A673 (cell line): Measurements from ENCODE around the gene QPCTL. TPM values are rescaled to one million over a fixed set of nuclear protein-coding genes. Genes with fewer than 3 reads are reported as not detected.

ENCODE experiments used
- BruUV-seq: library from RNA; stranded (reverse); fragments of 400-500 nt; replicated peaks from 2 replicates; lab custom pipeline; 2021; lab: Mats Ljungman, UMichigan
- CTCF ChIA-PET: fragments of 300-600 bp; sonication (Branson Sonifier 250); formaldehyde crosslinking; loops from one replicate; lab custom pipeline; 2022; ENCODE audit warnings: antibody characterized with exemption; lab: Charles Lee
- POLR2A ChIA-PET: fragments of 300-600 bp; sonication (Branson Sonifier 250); formaldehyde crosslinking; loops from one replicate; lab custom pipeline; 2022; ENCODE audit warnings: antibody characterized with exemption; ENCODE audit not compliant: low non-redundant PET; lab: Charles Lee
- DNase-seq: peaks from one replicate; pipeline ENCODE4 v3.0.0-alpha.2; 2015; ENCODE audit warnings: low spot score
- H3K27ac ChIP-seq: fragments of 200-600 bp; sonication (generic); 2 replicates; pipeline ENCODE4 v1.5.1; 2016; ENCODE audit warnings: mixed run types, low read depth, mild to moderate bottlenecking, mixed read lengths, antibody characterized with exemption, low read length; ENCODE audit not compliant: poor library complexity, severe bottlenecking
- H3K27me3 ChIP-seq: fragments of 200-600 bp; sonication (generic); replicated peaks from 2 replicates; pipeline ENCODE4 v1.6.1; 2017; ENCODE audit warnings: mixed run types, low read depth, mild to moderate bottlenecking, mixed read lengths, antibody characterized with exemption, low read length; ENCODE audit not compliant: insufficient read depth, poor library complexity
- H3K36me3 ChIP-seq: fragments of 200-600 bp; sonication (generic); 2 replicates; pipeline ENCODE4 v1.6.1; 2016; ENCODE audit warnings: mixed run types, mild to moderate bottlenecking, mixed read lengths, antibody characterized with exemption, low read length; ENCODE audit not compliant: insufficient read depth, poor library complexity, severe bottlenecking
- H3K4me1 ChIP-seq: fragments of 200-600 bp; sonication (generic); 2 replicates; pipeline ENCODE4 v1.6.1; 2017; ENCODE audit warnings: mixed run types, mild to moderate bottlenecking, mixed read lengths, antibody characterized with exemption, low read length; ENCODE audit not compliant: insufficient read depth, poor library complexity, severe bottlenecking
- H3K4me3 ChIP-seq: fragments of 200-600 bp; sonication (generic); 2 replicates; pipeline ENCODE4 v1.5.1; 2016; ENCODE audit warnings: low read depth, mixed run types, mild to moderate bottlenecking, mixed read lengths, low read length; ENCODE audit not compliant: poor library complexity, severe bottlenecking
- H3K9me3 ChIP-seq: fragments of 200-600 bp; sonication (generic); 2 replicates; pipeline ENCODE4 v1.6.1; 2016; ENCODE audit warnings: mixed run types, low read depth, mild to moderate bottlenecking, mixed read lengths, antibody characterized with exemption, low read length; ENCODE audit not compliant: poor library complexity, severe bottlenecking
- CTCF ChIP-seq: fragments of 300-800, 200-600 bp; sonication (generic); conservative IDR thresholded peaks from 2 replicates; pipeline ENCODE4 v1.5.1; 2017; ENCODE audit warnings: low read depth, mild to moderate bottlenecking, antibody characterized with exemption, low read length, moderate library complexity, mixed read lengths
- EZH2 ChIP-seq: fragments of 200-600 bp; sonication (generic); IDR thresholded peaks from 2 replicates; pipeline ENCODE4 v1.6.1; 2017; ENCODE audit warnings: borderline replicate concordance, low read depth, mild to moderate bottlenecking, mixed read lengths, antibody characterized with exemption, low read length; ENCODE audit not compliant: poor library complexity, severe bottlenecking
- intact Hi-C: fragments of 100-400 bp; cut with micrococcal nuclease; formaldehyde crosslinking; loops from one replicate; pipeline ENCODE4 v1.10.0; 2022; ENCODE audit not compliant: unreplicated experiment
- microRNA-seq: library from miRNA; unstranded; fragments of <30 nt; microRNA quantifications from one replicate; pipeline ENCODE4 v1.2.0, GENCODE V29; 2021
- total RNA-seq: library from RNA; stranded (reverse); gene quantifications from 2 replicates; pipeline ENCODE4 v1.2.3, GENCODE V29; 2021

QPCTL gene
- total RNA-seq, 1 experiment from 2014 or later, result 12.8 TPM

GRCh38 chr19:45753548-45753947 lies 61.1 kb downstream of the QPCTL start:
- H3K27ac ChIP-seq, result no peak overlapping the region
- CTCF ChIA-PET, result no interaction called here
- BruUV-seq, result no TSS peak
- no peaks in the 10 kb centered on the region for H3K36me3 ChIP-seq
- H3K4me1 ChIP-seq, result no peaks in the 10 kb centered on the region
- H3K27me3 ChIP-seq, result no peaks in the 10 kb centered on the region
- TF ChIP-seq CTCF, result no peak
- no peak for TF ChIP-seq EZH2
- no peaks in the 10 kb centered on the region for H3K9me3 ChIP-seq
- DNase-seq, result no peak
- intact Hi-C loops, result no loop called here
- H3K4me3 ChIP-seq, result no peak overlapping the region
- POLR2A ChIA-PET, result interaction anchor here (0.6 kb wide), 1 partner anchor 26 kb away, joined by 3 read pairs; no protein-coding TSS in a partner anchor

Small RNAs within 50 kb of the gene (microRNA-seq; reads per million reads assigned to microRNA genes)
- gene MIR642A (not detected), gene MIR642B (not detected)

Other genes with a start within 250 kb of the QPCTL start
- 1.0 and 1.9 TPM in 2 replicates for gene FOSB, start 224.7 kb upstream of the QPCTL start, total RNA-seq
- 6.6 and 9.1 TPM in 2 replicates for gene RTN2, start 195.6 kb upstream of the QPCTL start, total RNA-seq
- gene PPM1N, start 194.2 kb upstream of the QPCTL start, total RNA-seq, result 0.80 and 1.6 TPM in 2 replicates
- gene VASP, start 185.2 kb upstream of the QPCTL start, total RNA-seq, result 89.6 and 102 TPM in 2 replicates
- 13.5 and 15.2 TPM in 2 replicates for gene OPA3, start 107.9 kb upstream of the QPCTL start, total RNA-seq
- not detected in 2 replicates for gene GPR4, start 90.5 kb upstream of the QPCTL start, total RNA-seq
- 17.0 and 21.0 TPM in 2 replicates for gene EML2, start 53.3 kb upstream of the QPCTL start, total RNA-seq
- 0.45 and 1.0 TPM in 2 replicates for gene GIPR, start 24.4 kb upstream of the QPCTL start, total RNA-seq
- gene SNRPD2, start 713 bp upstream of the QPCTL start, total RNA-seq, result 590 and 597 TPM in 2 replicates
- 18.8 and 24.3 TPM in 2 replicates for gene FBXO46, start 38.2 kb downstream of the QPCTL start, total RNA-seq
- not detected in 2 replicates for gene MEIOSIN, start 40.8 kb downstream of the QPCTL start, total RNA-seq
- 23.6 and 26.7 TPM in 2 replicates for gene SIX5, start 76.6 kb downstream of the QPCTL start, total RNA-seq
- gene DMPK, start 89.8 kb downstream of the QPCTL start, total RNA-seq, result 79.9 and 82.0 TPM in 2 replicates
- 79.2 and 86.7 TPM in 2 replicates for gene DMWD, start 100.2 kb downstream of the QPCTL start, total RNA-seq
- 0.15 and 0.19 TPM in 2 replicates for gene RSPH6A, start 122.6 kb downstream of the QPCTL start, total RNA-seq
- 85.5 and 92.4 TPM in 2 replicates for gene SYMPK, start 170.5 kb downstream of the QPCTL start, total RNA-seq
- gene FOXA3, start 171.7 kb downstream of the QPCTL start, total RNA-seq, result not detected in 2 replicates
- 29.7 and 34.5 TPM in 2 replicates for gene IRF2BP1, start 193.5 kb downstream of the QPCTL start, total RNA-seq
- 11.4 and 13.5 TPM in 2 replicates for gene MYPOP, start 209.9 kb downstream of the QPCTL start, total RNA-seq
- gene NANOS2, start 222.1 kb downstream of the QPCTL start, total RNA-seq, result not detected in 2 replicates